RKO (cell line): Measurements from ENCODE around the gene RNASE12.
"Not testable (repeated sequence)": the region's sequence is repeated elsewhere in the genome, so short reads cannot be mapped to it uniquely, and the experiment has no call there.

ENCODE experiments used
- DNase-seq: peaks from one replicate; pipeline ENCODE4 v3.0.0-alpha.2; 2016; ENCODE audit warnings: low spot score

The RNASE12 gene, protein sequence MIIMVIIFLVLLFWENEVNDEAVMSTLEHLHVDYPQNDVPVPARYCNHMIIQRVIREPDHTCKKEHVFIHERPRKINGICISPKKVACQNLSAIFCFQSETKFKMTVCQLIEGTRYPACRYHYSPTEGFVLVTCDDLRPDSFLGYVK

DNA sequence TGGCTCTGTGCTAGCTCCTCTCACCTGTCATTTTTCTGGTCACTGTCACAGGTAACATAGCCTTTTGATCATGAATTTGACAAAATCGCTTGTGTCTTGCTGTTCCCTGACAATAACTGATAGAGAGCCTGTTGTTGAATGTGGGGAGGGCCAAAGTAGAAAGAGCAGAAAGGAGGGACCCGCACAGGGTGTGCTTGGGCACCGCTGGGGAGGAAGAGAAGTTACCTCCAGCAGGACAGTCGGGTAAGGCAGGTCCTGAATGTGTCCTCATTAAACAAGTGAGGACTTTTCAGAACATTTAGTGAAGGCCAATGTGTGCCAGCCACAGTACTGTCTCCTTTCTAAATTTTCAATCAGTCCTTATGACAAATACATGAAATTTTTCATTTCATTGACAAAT, at the start of gene RNASE12:
TSS of gene RNASE12 (minus strand) at position 142 of the 400 bp plus-strand sequence. CDS start 653 bp downstream, outside the sequence.
- DNase-seq: no peak

DNA sequence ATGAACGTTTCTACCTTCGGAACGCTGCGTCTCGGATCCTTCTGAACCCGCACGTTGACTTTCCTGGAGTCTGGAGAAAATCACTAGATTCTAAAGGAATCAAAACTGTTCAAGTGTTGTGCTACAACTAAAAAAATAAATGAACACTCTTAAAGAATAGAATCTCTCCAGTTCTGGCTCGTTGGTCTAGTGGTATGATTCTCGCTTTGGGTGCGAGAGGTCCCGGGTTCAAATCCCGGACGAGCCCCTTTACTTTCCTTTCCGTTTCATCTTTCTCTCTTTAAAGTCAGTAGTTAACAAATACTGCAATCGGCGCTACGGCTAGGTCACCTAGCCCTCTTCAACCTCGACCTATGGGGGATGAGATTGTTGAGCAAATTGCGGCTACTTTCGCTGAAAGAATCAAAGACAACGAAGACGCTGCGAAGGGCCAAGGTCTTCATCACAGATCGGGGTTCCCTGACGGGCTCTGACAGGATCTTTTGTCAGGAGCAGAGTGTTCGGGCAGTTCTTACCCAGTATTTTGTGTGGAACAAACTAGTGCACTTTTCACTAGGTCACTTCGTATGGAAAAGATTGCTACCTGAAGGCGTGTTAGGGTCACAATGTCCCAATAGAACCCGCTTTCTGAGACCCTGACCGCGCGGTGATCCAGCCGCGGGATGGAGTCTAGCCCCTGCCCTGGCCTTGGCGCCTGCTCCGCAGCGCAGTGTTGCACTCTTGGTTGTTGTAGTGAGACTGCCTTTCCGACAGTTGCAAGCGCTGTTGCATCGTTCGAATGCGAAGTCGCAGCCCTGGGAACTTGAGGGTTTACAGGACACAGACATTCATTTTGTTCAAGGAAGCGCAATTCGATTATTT, 41.9 kb upstream of the RNASE12 start:
- peak; percentile 89 for DNase-seq

DNA sequence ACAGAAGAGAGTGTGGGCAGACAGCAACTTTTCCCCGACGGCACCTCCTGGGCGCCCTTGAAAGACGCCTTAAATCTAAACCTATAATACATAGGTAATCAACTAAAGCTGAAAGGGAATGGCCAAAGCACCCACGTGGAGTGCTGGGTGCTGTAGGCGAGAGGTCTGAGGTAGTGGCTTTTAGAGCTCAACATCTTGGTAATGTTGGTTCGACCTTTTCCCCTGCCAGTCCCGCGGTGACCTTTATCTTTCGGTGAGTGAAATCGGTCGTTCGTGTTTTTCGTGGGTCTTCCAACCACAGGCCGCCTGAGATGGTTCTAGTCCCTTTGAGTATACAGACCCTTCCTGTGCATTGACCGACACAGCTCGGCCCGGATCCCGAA, 41.3 kb upstream of the RNASE12 start:
- DNase-seq: peak; percentile 44

DNA sequence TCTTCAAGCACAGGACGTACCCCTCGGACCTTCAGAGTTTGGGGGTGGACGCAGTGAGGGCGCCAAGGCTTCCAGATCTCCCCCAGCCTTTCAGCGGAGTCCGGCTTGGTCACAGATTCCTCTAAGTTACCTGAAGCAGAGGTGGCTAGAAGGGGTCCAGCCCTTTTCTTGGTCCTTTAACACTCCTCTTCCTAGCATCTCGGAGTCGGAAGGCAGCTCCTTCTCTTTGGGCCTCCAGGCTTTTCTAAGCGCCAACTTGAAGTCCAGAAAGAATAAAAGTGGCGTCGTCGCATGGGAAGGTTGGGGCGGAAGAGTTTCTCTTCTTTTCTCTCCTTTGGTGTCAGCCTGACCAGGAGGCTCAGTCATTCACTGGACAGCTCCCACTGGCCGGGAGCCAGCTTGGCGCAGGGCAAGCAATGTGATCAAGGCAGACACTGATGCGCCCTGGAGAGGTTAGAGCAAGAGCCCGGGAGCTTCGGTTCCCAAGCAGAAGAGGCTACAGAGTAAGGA, 40.8 kb upstream of the RNASE12 start:
- peak; percentile 88 for DNase-seq

DNA sequence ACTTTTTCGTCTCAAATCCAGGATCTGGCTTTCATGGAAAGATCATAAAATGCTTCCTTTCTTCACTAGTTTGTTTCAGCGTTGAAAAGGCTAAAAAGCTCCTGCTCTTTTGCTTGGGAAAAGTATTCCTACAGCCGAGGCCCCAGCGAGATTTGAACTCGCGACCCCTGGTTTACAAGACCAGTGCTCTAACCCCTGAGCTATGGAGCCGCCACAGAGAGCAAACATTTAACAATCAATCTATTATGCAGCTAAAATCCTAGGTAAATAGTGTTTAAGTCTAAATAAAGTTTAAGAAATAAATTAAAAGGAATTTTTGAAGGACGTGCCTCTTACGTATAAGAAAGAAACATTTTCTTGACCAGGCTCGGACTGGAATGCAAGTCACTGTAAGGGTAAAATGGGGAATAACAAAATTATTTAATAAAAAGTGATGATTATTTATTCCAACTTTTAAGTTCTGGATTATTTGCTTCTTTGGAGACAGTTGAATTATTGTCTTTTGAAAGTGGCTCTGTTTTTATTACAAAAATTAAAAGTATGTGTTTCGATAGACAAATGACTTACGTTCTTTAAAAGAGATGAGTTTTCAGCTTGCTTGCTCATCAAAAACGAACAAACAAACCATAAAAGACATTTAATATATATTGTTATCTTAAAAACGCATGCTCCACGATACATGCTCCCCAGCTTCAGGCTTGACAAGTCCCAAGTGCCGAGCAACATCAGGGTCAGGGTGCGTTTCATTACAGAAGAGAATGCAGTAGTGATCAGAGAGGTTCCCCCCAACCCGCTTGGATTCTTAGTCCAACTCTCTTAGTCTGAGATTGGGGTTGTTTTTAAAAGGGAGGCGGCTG, 40.1 kb upstream of the RNASE12 start:
- DNase-seq: peak; percentile 70

DNA sequence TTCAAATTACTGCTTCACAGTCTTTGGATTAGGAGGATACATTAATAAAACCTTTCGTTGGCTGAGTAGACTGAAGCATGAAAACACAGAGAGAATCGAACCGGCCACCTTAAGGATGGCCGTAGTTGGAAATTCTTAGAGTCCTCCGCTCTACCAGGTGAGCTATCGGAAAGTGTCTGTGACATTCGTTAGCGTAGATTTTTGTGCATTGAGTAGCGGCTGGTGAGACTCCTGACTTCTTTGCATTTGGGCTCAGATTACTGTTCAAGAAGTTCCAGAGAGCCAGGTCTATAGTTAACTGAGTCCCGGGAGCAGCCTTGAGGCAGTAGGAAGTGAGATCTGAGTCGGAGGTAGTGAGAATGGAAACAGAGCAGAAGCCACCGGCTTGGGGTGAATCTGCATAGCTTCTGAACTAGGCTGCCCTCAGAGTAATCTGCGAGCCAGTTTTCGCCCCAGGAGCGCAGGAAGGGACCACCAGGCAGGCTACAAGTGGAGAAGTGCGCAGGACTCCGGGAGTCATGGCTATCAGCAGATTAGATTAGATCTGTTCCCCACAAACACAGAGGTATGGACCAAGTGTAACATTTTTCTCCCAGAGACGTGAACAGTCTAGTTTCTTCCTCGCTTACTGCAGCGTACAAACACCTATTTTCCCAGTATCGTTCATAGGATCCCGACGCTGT, 39.3 kb upstream of the RNASE12 start:
- DNase-seq: peak; percentile 86

DNA sequence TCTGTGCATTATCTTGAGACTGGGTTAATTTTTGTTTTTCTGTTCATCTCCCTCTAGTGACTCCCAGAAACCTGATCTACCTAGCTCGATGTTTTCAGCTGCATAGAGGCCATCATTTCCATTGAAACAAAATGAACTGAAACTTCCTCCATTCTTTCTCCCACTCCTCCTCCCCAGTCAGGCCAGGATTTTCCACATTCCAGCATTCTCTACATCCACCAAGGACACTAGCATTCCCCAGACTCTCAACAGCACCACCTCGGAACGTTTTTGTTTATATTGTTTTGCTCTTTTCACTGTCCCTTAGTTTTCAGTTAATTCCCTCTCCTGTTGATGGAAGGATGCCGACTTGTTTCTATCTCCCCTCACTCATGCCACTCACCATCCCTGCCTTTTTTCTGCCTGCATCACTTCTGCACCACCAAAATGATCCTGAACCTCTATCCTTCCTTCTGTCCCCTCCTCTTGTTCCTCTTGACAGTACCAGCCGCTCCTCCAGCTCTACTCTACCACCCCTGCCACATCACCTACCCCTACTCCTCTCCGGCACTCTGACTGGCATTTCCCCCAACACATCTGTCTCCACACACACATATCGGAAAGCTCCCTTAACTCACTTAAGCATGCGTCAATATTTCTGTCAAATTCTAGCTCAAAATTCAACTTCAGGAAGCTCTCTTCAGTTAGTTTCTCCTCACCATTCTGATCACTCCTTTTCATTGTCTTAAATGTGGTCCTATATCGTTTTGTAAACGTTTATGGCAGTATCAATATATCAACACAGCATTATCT, 37.1 kb upstream of the RNASE12 start:
- DNase-seq: no peak

DNA sequence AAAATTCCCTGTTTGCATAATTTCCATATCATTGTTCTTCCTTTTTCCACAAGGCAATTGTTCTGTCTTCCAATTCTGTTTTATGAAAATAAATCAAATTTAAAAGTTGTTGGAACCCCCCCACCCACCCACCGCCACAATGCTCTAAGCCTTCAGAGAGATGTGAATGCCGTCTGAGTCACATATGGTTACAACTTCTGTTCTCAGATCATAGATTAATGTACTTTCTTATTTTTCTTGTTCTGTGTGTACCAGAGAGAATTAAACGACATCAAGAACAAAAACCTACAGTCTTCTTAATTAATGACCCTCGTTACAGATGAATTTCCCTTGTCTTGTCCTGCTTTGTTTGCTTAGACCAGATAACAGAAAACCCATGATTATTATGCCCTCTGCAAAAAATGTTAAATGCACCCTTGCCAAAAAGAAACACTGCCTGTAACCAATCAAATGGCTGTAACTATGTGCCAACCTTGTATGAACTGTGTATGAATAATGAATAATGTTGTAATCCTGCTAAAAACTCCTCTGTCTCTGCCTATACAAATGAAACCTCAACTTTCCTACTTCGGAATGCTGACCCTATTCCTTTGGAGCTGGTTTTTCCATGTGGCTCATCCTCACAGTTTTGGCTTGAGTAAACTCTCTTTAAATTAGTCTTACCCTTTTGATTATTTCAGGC, 36.3 kb upstream of the RNASE12 start:
- DNase-seq: no peak

DNA sequence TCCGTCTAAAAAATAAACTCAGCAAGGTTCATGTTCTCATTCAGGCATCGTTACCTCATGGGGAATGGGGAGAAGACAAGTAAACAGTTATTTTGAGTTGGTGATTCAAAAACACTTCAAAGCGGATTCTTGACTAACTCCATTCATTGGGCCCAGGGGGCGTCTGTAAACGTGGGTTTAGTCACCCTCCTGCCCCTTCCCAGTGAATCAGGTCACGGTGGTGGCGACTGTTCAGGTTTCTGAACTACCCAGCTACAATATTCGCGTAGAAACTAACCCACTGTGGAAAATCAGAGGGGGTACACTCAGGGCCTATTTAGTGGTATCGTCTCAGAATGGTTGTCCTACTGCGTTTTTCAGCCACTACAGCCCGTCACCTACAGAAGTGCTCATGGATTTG, 35.1 kb upstream of the RNASE12 start:
- DNase-seq: no peak

DNA sequence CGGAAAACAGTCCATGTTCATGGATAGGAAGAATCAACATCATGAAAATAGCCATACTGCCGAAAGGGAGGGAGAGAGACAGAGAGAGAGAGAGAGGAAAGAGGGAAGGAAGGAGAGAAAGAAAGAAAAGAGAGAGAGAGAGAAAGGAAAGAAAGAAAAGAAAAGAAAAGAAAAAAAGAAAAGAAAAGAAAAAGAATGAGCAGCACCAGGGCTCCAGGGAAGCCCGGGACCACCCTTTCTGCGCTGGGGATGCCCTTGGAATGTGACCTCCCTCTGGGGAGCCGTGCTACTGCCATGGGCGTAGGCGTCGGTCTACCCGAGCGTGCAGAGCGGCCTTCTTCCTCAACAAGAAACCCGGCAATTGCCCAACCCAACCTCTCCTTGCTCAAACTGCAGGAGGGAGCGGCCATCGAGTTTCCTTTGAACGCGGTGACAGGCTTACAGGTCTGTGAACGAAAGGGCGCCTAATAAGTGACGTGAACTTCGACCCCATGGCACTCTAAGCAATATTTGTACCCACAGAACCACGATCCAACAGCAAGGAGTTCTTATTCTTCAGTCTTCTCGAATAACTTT, 33.4 kb upstream of the RNASE12 start:
- peak; percentile 82 for DNase-seq

DNA sequence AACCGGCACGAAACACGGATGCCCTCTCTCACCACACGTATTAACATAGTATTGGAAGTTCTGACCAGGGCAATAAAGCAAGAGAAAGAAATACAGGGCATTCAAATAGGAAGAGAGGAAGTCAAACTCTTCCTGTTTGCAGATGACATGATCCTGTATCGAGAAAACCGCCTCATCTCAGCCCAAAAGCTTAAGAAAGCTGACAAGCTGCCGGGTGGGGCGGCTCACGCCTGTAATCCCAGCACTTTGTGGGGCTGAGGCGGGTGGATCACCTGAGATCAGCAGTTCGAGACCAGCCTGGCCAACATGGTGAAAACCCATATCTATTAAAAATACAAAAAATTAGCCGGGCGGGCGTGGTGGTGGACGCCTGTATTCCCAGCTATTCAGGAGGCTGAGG, 32.6 kb upstream of the RNASE12 start:
- DNase-seq: no peak

DNA sequence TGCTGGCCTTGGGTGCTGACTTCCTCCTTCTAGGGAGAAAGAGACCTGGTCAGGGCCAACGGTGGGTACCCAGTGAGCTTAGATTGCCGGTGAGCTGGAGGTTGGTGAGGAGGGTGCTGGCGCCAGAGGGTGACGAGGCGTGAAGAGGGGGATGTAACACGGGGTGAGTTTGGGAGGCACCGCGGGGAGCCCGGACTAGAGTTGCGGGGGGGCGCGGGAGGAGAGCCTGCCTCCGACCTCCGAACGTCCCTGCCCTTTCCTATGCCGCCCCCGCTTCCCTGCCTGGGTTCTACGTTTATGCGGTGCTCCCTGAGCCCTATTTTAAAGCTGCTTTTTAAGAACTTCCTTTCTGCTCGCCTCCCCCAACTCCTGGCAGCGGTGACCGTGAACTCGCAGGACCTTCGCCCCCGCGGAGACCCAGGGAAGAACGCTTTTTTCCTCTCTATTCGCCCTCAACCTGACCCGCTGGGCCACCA, 31.7 kb upstream of the RNASE12 start:
- no peak for DNase-seq

DNA sequence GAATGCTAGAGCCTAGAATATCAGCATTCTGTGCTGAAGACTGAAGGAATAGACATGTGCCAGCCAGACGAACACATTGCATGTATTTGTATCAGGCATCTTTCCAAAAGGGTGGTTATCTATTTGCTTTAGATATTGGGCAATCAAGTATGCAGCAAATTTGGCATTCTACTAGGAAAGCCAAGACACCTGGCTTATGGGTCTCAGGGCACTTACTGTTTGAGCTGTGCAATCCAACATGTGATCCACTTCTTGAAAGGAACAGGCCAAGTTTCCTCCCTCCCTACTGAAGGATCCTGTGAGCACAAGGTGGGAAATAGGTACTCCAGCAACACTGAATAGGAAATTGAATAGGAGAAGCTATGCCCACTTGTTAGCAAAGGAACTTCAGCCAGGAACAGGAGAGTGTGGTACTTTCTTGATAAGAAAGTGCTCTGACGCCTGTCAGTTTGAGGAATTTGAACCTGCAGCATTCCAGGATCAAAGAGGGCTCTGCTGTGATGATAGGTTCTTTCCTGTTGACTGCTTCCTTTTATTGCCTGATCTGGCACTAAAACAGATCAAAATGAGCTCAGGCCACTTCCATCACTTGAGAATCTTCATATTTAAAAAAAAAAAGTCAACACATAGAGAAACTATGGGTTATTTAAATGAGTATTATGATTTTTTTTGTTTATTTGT, 29.8 kb upstream of the RNASE12 start:
- DNase-seq: no peak

DNA sequence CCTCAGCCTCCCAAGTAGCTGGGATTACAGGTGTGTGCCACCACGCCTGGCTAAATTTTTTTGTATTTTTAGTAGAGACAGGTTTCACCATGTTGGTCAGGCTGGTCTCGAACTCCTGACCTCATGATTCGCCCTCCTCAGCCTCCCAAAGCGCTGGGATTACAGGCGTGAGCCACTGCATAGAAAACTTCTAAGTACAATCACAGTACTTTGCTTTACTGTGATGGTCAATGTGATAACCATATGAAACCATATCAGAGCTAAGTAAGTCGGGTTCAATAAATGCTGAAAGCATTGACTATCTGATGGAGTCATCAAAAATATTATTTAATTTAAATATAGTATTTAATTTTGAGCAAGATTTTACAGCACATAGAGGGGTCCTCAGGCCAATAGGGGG, 28.5 kb upstream of the RNASE12 start:
- DNase-seq: not testable (repeated sequence)

DNA sequence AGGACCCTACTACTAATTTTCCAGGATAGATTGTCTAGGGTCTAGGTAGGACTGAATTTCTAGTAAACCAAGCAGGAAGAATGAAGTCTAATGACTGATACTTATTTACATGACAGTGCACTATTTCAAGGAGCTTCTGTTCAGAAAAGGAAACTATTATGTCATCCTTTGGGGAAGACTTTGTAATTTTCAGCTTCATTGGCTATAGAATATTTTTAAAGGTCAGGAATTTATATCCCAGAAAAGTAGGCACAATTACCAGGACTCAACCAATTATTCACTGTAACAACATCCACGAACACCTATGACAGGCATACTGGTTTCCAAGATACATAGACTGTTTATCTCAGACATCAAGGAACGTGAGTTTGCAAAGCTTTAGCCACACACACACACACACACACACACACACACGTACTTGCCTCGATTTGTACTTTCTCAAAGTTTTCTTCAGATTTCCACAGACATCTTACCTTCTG, 27.1 kb upstream of the RNASE12 start:
- DNase-seq: no peak

DNA sequence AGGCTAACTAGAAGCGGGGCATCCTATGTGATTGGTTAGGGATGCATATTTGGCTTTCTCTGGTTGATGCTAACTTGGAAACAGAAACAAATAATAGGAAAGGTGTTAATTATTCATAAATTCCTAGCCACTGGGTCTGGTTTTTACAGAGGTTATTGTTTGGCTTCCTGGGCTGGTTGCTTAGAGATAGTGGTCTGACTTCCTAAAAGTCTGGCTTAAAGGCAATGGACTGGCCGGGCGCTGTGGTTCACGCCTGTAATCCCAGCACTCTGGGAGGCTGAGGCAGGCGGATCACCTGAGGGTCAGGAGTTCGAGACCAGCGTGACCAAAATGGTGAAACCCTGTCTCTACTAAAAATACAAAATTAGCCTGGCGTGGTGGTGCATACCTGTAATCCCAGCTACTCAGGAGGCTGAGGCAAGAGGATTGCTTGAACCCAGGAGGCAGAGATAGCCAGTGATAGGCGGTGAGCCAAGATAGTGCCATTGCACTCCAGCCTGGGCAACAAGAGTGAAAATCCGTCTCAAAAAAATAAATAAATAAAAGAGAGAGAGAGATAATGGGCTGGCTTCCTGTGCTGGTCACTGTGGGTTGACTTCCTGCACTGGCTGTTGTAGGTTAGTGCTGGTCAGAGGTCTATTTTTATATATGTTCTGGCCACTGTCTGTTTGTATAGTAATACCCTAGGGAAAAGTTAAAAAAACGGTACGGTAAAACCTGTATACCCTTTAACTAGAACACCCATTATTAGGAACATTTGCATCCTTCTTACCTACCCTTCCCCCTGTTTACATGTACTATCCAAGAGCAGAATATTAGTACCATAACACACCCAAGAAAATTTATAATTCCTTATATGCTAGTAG, 26.2 kb upstream of the RNASE12 start:
- no peak for DNase-seq

DNA sequence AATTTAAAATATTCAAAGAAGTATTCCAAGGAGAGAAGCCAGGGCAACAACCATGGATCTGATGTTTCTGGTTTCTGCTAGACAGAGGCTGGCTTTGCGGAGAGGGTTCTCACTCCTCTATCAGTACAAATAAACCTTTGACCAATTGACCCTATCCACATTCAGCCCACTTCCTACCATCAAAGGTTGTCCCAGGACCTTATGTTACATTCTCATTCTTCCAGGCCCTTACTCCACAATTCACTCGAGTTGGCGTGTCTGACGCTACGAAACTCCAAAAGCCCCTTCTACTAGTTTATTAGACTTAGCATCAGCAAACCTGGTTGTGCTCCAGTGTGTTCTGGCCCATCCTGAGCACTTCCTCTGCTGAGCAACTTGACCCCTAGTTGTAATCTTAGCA, 24.8 kb upstream of the RNASE12 start:
- DNase-seq: no peak
